Amygdala (tissue), 56 donors: Measurements from ENCODE around the gene ZNF276.

Experiments
- DNase-seq, 56 donors: peaks; one replicate each; lab custom pipeline; 2025; lab: John Stamatoyannopoulos, UW

ZNF276 gene

GRCh38 chr16:89710709-89711564 lies 10.4 kb upstream of the ZNF276 start:
- no peak for DNase-seq

- peak in 2 of 56 donors; percentile 18 to 40 for DNase-seq
Measured at GRCh38 chr16:89711601-89712273, 9.6 kb upstream of the ZNF276 start.

GRCh38 chr16:89712274-89712781 lies 9.0 kb upstream of the ZNF276 start:
- DNase-seq, result no peak

GRCh38 chr16:89716493-89716892 lies 4.8 kb upstream of the ZNF276 start:
- no peak for DNase-seq

- DNase-seq, result no peak
Measured at GRCh38 chr16:89716916-89717687, 4.2 kb upstream of the ZNF276 start.

GRCh38 chr16:89717688-89718505 lies 3.4 kb upstream of the ZNF276 start:
- no peak for DNase-seq

- DNase-seq, result peak in 20 of 56 donors; percentile 42 to 85 (median 64)
Measured at GRCh38 chr16:89720551-89720812, 855 bp upstream of the ZNF276 start.

GRCh38 chr16:89721546-89722391 lies 432 bp downstream of the ZNF276 start:
- peak in 10 of 56 donors; percentile 13 to 53 (median 37) for DNase-seq

- peak in 40 of 56 donors; percentile 15 to 72 (median 41) for DNase-seq
Measured at GRCh38 chr16:89722392-89723278, 1.3 kb downstream of the ZNF276 start.

GRCh38 chr16:89723279-89724250 lies 2.2 kb downstream of the ZNF276 start:
- peak; percentile 57 to 98 (median 92) for DNase-seq

- peak in 1 of 56 donors; percentile 23 for DNase-seq
Measured at GRCh38 chr16:89727406-89728120, 6.2 kb downstream of the ZNF276 start.

GRCh38 chr16:89729293-89729692 lies 8.0 kb downstream of the ZNF276 start:
- DNase-seq, result no peak

- no peak for DNase-seq
Measured at GRCh38 chr16:89729863-89730593, 8.7 kb downstream of the ZNF276 start.

GRCh38 chr16:89730610-89731234 lies 9.4 kb downstream of the ZNF276 start:
- no peak for DNase-seq
